Right forelimb (tissue), 1 donor: ENCODE measurements around the gene SLAMF8.

Experiments
- DNase-seq: peaks from one replicate; pipeline ENCODE4 v3.0.0-alpha.2; 2018

The SLAMF8 gene

GRCh38 chr1:159826441-159827101 is at the start of gene SLAMF8:
Gene SLAMF8, plus strand, starts transcription at chr1:159826873. Its CDS starts 26 bp downstream, at chr1:159826899.
- DNase-seq = no peak

GRCh38 chr1:159778266-159778665 is 48.4 kb upstream of the SLAMF8 start:
- no peak for DNase-seq

GRCh38 chr1:159779403-159779851 is 47.2 kb upstream of the SLAMF8 start:
- DNase-seq = no peak

- DNase-seq = peak; percentile 98
Observed at GRCh38 chr1:159780583-159781582, 45.8 kb upstream of the SLAMF8 start, which contains the start of gene DUSP23. Gene DUSP23, plus strand, starts transcription at chr1:159780962. Its CDS starts 139 bp downstream, at chr1:159781101.

GRCh38 chr1:159781992-159782391 is 44.7 kb upstream of the SLAMF8 start:
- DNase-seq = no peak

- DNase-seq = no peak
Observed at GRCh38 chr1:159783724-159784123, 42.9 kb upstream of the SLAMF8 start.

GRCh38 chr1:159786465-159786864 is 40.2 kb upstream of the SLAMF8 start:
- no peak for DNase-seq

GRCh38 chr1:159786966-159787365 is 39.7 kb upstream of the SLAMF8 start:
- DNase-seq = no peak

- no peak for DNase-seq
Observed at GRCh38 chr1:159790237-159790917, 36.3 kb upstream of the SLAMF8 start.

- no peak for DNase-seq
Observed at GRCh38 chr1:159791031-159791430, 35.6 kb upstream of the SLAMF8 start.

- DNase-seq = no peak
Observed at GRCh38 chr1:159791461-159791860, 35.2 kb upstream of the SLAMF8 start.

GRCh38 chr1:159795534-159795933 is 31.1 kb upstream of the SLAMF8 start:
- DNase-seq = no peak

GRCh38 chr1:159798893-159799292 is 27.8 kb upstream of the SLAMF8 start:
- DNase-seq = peak; percentile 67

GRCh38 chr1:159799446-159799985 is 27.2 kb upstream of the SLAMF8 start:
- no peak for DNase-seq

GRCh38 chr1:159800177-159800930 is 26.3 kb upstream of the SLAMF8 start:
- DNase-seq = no peak

GRCh38 chr1:159802111-159802510 is 24.6 kb upstream of the SLAMF8 start, which contains the start of gene FCRL6:
Gene FCRL6, plus strand, starts transcription at chr1:159802360. Its CDS starts 65 bp downstream, at chr1:159802425.
- no peak for DNase-seq

- no peak for DNase-seq
Observed at GRCh38 chr1:159803956-159804689, 22.6 kb upstream of the SLAMF8 start.

- no peak for DNase-seq
Observed at GRCh38 chr1:159804924-159805323, 21.7 kb upstream of the SLAMF8 start.

GRCh38 chr1:159815926-159816325 is 10.7 kb upstream of the SLAMF8 start:
- DNase-seq = no peak

- no peak for DNase-seq
Observed at GRCh38 chr1:159817276-159818041, 9.2 kb upstream of the SLAMF8 start.
